Measurements from ENCODE around the gene CDHR3. TPM values are rescaled to one million over a fixed set of nuclear protein-coding genes. Genes with fewer than 3 reads are reported as not detected.

Gene CDHR3
- total RNA-seq, 1 donor from 2014 or later, result 0.75 TPM

DNA sequence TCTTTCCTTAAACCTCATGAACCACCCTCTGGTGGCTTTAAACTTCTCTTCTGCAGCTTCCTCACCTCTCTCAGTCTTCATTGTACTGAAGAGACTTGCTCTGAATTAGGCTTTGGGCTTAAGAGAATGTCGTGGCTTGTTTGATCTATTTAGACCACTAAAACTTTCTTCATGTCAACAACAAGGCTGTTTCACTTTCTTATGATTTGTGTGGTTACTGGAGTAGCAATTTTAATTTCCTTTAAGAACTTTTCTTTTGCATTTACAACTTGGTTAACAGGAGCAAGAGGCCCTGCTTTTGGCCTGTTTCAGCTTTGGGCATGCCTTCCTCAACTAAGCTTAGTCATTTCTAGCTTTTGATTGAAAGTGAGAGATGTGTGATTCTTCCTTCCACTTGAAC, 38.1 kb upstream of the CDHR3 start:
- DNase-seq, result no peak
- intact Hi-C loops (cut with micrococcal nuclease), result no loop called here
- CTCF ChIA-PET, result no interaction called here

GRCh38 chr7:105926131-105926530, 36.9 kb upstream of the CDHR3 start:
- DNase-seq (no peak), ATAC-seq (ENCODE audit: low read depth) (no peak)
- no peak overlapping the region for H3K4me3 Mint-ChIP-seq
- H3K27ac Mint-ChIP-seq, result no peak overlapping the region
- POLR2A ChIA-PET, result interaction anchor here (0.6 kb wide), 1 partner anchor 191 kb away, joined by 3 read pairs; no protein-coding TSS in a partner anchor
- H3K4me1 Mint-ChIP-seq, result no peaks in the 10 kb centered on the region
- TF ChIP-seq, protein P1, sequence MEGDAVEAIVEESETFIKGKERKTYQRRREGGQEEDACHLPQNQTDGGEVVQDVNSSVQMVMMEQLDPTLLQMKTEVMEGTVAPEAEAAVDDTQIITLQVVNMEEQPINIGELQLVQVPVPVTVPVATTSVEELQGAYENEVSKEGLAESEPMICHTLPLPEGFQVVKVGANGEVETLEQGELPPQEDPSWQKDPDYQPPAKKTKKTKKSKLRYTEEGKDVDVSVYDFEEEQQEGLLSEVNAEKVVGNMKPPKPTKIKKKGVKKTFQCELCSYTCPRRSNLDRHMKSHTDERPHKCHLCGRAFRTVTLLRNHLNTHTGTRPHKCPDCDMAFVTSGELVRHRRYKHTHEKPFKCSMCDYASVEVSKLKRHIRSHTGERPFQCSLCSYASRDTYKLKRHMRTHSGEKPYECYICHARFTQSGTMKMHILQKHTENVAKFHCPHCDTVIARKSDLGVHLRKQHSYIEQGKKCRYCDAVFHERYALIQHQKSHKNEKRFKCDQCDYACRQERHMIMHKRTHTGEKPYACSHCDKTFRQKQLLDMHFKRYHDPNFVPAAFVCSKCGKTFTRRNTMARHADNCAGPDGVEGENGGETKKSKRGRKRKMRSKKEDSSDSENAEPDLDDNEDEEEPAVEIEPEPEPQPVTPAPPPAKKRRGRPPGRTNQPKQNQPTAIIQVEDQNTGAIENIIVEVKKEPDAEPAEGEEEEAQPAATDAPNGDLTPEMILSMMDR (IDR thresholded peaks at IDR 0.05), result no peak
- CTCF ChIA-PET, result no interaction called here
- intact Hi-C loops (cut with micrococcal nuclease), result no loop called here
- H3K27me3 Mint-ChIP-seq, result no peaks in the 10 kb centered on the region
- no peaks in the 10 kb centered on the region for H3K36me3 Mint-ChIP-seq (ENCODE audit: low read depth)
- H3K9me3 Mint-ChIP-seq, result peaks cover 10% of the 10 kb centered on the region

More for the DNA sequence above, 38.1 kb upstream of the CDHR3 start:
- Mint-ChIP-seq H3K9me3 (peaks cover 10% of the 10 kb centered on the region), H3K27me3 (peaks cover 3% of the 10 kb centered on the region), H3K36me3 (ENCODE audit: low read depth) (no peaks in the 10 kb centered on the region), H3K27ac (no peak overlapping the region), H3K4me3 (no peak overlapping the region), H3K4me1 (no peaks in the 10 kb centered on the region)
- TF ChIP-seq, protein P1 (IDR thresholded peaks at IDR 0.05), result no peak
- POLR2A ChIA-PET, result no interaction called here
- ATAC-seq (ENCODE audit: low read depth), result no peak

DNA sequence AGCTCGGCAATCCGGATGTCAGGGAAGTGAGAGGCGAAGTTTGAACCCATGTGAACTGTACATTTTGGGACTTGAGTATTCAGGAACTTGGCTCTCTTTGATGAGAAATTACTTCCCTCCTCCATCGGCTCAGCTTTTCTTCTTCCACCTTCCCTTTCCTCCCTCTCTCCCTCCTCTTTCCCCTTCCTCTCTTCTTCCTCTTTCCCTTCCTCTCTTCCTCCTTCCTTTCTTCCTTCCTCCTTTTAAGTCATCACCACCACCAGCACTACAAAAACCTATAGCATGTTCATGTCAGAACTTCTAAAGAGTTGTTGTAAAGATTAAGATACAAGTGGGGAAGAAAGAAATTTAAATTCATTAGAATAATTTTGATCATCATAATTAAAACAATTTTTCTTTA, 31.9 kb upstream of the CDHR3 start:
- H3K27me3 Mint-ChIP-seq, result no peaks in the 10 kb centered on the region
- no peaks in the 10 kb centered on the region for H3K4me1 Mint-ChIP-seq
- H3K27ac Mint-ChIP-seq, result no peak overlapping the region
- DNase-seq, result no peak
- CTCF ChIA-PET, result no interaction called here
- H3K4me3 Mint-ChIP-seq, result no peak overlapping the region
- intact Hi-C loops (cut with micrococcal nuclease), result loop anchor here (5.0 kb wide), 1 partner anchor 111 kb away; no protein-coding TSS in a partner anchor
- no peaks in the 10 kb centered on the region for H3K9me3 Mint-ChIP-seq
- POLR2A ChIA-PET, result no interaction called here
- no peaks in the 10 kb centered on the region for H3K36me3 Mint-ChIP-seq (ENCODE audit: low read depth)
- TF ChIP-seq, protein P1 (IDR thresholded peaks at IDR 0.05), result no peak
- ATAC-seq (ENCODE audit: low read depth), result no peak

GRCh38 chr7:105932835-105933477, 30.1 kb upstream of the CDHR3 start:
- no peak overlapping the region for H3K4me3 Mint-ChIP-seq
- ChIA-PET CTCF (no interaction called here), POLR2A (no interaction called here)
- intact Hi-C loops (cut with micrococcal nuclease), result loop anchor here (5.0 kb wide), 1 partner anchor 109 kb away; no protein-coding TSS in a partner anchor
- TF ChIP-seq, protein P1 (IDR thresholded peaks at IDR 0.05), result no peak
- H3K27ac Mint-ChIP-seq, result no peak overlapping the region
- no peaks in the 10 kb centered on the region for H3K4me1 Mint-ChIP-seq
- H3K9me3 Mint-ChIP-seq, result no peaks in the 10 kb centered on the region
- no peaks in the 10 kb centered on the region for H3K27me3 Mint-ChIP-seq
- DNase-seq (no peak), ATAC-seq (ENCODE audit: low read depth) (no peak)
- no peaks in the 10 kb centered on the region for H3K36me3 Mint-ChIP-seq (ENCODE audit: low read depth)

GRCh38 chr7:105934572-105935185, 28.4 kb upstream of the CDHR3 start:
- intact Hi-C loops (cut with micrococcal nuclease), result loop anchor here (5.0 kb wide), 1 partner anchor 108 kb away; no protein-coding TSS in a partner anchor
- no peaks in the 10 kb centered on the region for H3K9me3 Mint-ChIP-seq
- no peak overlapping the region for H3K4me3 Mint-ChIP-seq

More at GRCh38 chr7:105934572-105935185, 28.4 kb upstream of the CDHR3 start:
- POLR2A ChIA-PET, result no interaction called here
- Mint-ChIP-seq H3K27me3 (no peaks in the 10 kb centered on the region), H3K27ac (no peak overlapping the region), H3K36me3 (ENCODE audit: low read depth) (no peaks in the 10 kb centered on the region), H3K4me1 (no peaks in the 10 kb centered on the region)
- ATAC-seq (ENCODE audit: low read depth), result no peak
- TF ChIP-seq, protein P1 (IDR thresholded peaks at IDR 0.05), result no peak
- DNase-seq, result no peak
- CTCF ChIA-PET, result interaction anchor here (0.9 to 1.1 kb wide), 3 partner anchors 107 to 271 kb away, joined by 3 to 4 read pairs (median 3); no protein-coding TSS in a partner anchor
